WERI-Rb-1 (cell line): ENCODE results near the gene CENPP.

ENCODE experiments used
- DNase-seq: peaks from one replicate; pipeline ENCODE4 v3.0.0-alpha.2; 2020
- H3K27ac ChIP-seq: fragments of 250-450 bp; sonication (Bioruptor Pico); 2 replicates; pipeline ENCODE4 v1.5.1; 2020; ENCODE audit warnings: mild to moderate bottlenecking, moderate library complexity
- H3K27me3 ChIP-seq: fragments of 250-450 bp; sonication (Bioruptor Pico); 2 replicates; pipeline ENCODE4 v1.5.1; 2021; ENCODE audit warnings: mild to moderate bottlenecking, low read depth, moderate library complexity; ENCODE audit not compliant: insufficient read depth, severe bottlenecking
- H3K36me3 ChIP-seq: fragments of 250-450 bp; sonication (Bioruptor Pico); 2 replicates; pipeline ENCODE4 v1.5.1; 2020; ENCODE audit warnings: mild to moderate bottlenecking, moderate library complexity
- H3K4me3 ChIP-seq: 2 replicates; pipeline ENCODE4 v1.5.1; 2011; ENCODE audit warnings: low read depth, mild to moderate bottlenecking, control low read depth, low read length
- H3K9me3 ChIP-seq: fragments of 250-450 bp; sonication (Bioruptor Pico); 2 replicates; pipeline ENCODE4 v1.5.1; 2021; ENCODE audit warnings: mild to moderate bottlenecking, moderate library complexity; ENCODE audit not compliant: severe bottlenecking
- TF ChIP-seq, protein P1 (sequence below): IDR thresholded peaks from 2 replicates; pipeline ENCODE4 v1.5.1; 2011; ENCODE audit warnings: low read depth, mild to moderate bottlenecking, control low read depth, inconsistent platforms, low read length

Gene CENPP

DNA sequence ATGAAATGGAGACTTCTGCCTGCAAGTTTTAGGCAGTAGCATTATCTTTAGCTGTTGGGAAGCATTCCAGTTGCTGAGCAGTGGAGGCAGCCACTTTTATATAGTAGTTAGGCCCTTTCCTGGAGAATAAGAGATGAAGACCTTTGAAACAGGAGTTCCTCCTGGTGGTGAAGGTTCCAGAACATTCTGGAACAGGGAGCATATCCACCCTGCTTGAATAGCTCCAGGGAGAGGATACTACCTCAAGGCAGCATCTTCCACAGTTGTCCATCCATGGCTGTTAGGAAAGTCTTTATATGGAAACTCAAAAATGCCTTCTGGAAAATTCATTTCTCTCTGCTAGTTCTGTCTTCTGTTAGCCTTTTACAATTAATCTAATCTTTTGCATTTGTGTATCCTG is 153.6 kb downstream of the CENPP start:
- H3K27me3 ChIP-seq: no peaks in the 10 kb centered on the region
- TF ChIP-seq, protein P1, sequence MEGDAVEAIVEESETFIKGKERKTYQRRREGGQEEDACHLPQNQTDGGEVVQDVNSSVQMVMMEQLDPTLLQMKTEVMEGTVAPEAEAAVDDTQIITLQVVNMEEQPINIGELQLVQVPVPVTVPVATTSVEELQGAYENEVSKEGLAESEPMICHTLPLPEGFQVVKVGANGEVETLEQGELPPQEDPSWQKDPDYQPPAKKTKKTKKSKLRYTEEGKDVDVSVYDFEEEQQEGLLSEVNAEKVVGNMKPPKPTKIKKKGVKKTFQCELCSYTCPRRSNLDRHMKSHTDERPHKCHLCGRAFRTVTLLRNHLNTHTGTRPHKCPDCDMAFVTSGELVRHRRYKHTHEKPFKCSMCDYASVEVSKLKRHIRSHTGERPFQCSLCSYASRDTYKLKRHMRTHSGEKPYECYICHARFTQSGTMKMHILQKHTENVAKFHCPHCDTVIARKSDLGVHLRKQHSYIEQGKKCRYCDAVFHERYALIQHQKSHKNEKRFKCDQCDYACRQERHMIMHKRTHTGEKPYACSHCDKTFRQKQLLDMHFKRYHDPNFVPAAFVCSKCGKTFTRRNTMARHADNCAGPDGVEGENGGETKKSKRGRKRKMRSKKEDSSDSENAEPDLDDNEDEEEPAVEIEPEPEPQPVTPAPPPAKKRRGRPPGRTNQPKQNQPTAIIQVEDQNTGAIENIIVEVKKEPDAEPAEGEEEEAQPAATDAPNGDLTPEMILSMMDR: no peak
- no peak for DNase-seq
- H3K4me3 ChIP-seq: no peak overlapping the region
- H3K27ac ChIP-seq: no peak overlapping the region
- H3K9me3 ChIP-seq: no peaks in the 10 kb centered on the region
- H3K36me3 ChIP-seq: no peaks in the 10 kb centered on the region

DNA sequence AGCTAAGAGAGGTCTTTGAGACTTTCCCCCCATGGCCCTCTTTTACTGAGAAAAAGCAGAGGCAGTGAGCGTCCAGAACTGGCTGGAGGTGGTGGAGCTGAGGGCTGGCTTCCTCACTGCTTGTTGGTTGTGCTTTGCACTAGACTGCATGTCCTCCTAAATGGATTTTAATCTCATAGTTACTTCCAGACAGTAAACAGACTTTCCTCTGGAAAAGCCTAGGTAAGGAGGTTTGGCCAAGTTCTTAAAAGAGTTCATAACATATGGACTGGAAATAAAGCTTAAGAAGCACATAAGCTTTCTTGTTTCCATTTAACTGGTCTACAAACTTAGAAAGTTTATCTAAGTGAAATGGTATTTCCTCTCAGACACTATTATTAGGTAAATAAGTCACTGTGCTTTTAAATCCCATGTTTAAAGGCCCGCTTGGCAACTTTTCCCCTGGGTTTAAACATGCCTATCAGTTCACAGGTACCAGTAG is 154.6 kb downstream of the CENPP start:
- DNase-seq: no peak
- H3K27ac ChIP-seq: no peak overlapping the region

DNA sequence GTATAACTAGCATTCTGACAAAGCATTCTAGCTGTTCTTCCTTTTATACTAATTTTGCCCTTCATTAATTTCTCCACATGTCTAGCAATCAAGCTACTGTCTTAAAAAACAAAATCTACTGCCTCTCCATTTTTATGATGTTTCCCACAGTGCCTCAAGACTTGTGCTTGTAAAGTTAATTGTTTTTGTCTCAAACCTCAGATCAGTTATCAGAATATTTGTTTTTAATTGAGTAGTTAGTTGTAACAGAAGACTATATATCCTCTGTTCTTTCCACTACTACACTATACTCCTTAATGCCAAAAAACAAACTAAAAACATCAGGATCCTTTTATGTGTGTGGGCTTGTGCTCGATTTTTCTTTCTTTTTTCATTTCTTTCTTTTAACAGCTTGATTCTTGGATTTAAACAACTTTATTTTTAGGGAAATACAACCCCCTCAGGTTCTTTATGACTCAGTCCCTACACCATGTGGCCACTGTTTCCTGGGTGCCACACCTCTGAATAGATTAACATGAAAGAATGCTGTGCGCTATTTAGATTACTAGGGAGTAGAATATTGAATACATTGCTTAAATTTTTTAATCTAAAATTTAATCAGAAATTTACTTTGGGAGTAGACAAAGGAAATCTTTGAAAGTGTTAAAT is 155.4 kb downstream of the CENPP start:
- no peak for DNase-seq
- no peaks in the 10 kb centered on the region for H3K9me3 ChIP-seq
- TF ChIP-seq, protein P1: no peak
- H3K27me3 ChIP-seq: no peaks in the 10 kb centered on the region
- H3K36me3 ChIP-seq: no peaks in the 10 kb centered on the region
- no peak overlapping the region for H3K27ac ChIP-seq
- H3K4me3 ChIP-seq: no peak overlapping the region

More for the DNA sequence above, 154.6 kb downstream of the CENPP start:
- no peaks in the 10 kb centered on the region for H3K36me3 ChIP-seq
- H3K4me3 ChIP-seq: no peak overlapping the region
- H3K27me3 ChIP-seq: no peaks in the 10 kb centered on the region
- TF ChIP-seq, protein P1: no peak
- H3K9me3 ChIP-seq: no peaks in the 10 kb centered on the region

DNA sequence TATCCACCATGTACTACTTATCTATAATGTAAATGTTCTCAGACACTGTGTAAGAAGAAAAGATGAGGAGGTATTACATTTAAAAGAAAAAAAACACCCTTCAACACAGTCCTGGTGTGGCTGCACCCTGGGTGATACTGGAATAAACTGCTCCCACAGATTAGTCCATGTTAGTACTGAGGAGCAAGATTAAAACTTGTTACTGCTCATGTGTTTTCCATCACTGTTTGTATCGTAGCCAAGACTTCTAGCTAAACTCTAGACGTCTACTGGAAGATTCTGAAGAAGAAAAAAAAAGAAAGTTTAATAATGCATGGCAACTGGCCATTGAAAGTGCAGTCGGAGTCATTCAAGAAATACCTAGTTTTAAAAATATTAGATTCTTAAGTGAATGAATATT is 156.6 kb downstream of the CENPP start, which contains the start of gene ASPN:
TSS of gene ASPN (minus strand) at position 178 of the 400 bp plus-strand sequence.
- H3K36me3 ChIP-seq: no peaks in the 10 kb centered on the region
- H3K9me3 ChIP-seq: no peaks in the 10 kb centered on the region
- no peak for DNase-seq
- TF ChIP-seq, protein P1: no peak
- no peaks in the 10 kb centered on the region for H3K27me3 ChIP-seq
- no peak within 1 kb of the TSS for H3K4me3 ChIP-seq
- no peak within 1 kb of the TSS for H3K27ac ChIP-seq

DNA sequence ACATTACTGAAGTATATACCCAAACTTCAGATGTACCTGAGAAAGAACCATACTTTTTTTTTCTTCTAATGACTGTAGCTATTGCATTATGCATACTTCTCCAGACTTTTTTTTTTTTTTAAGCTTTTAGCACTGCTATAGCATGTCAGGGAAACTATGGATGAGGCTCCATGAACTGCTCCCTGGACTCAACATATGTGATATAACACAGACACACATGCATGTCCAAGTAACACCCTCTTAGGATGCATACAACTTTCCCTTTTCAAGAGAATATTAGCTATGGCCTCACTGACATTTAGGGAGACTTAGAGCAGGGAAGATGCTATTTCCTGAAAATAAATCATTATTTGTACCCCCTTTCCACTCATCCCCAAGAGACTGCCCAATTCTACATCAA is 157.1 kb downstream of the CENPP start:
- Histone ChIP-seq H3K9me3 (no peaks in the 10 kb centered on the region), H3K4me3 (no peak overlapping the region), H3K36me3 (no peaks in the 10 kb centered on the region), H3K27me3 (no peaks in the 10 kb centered on the region), H3K27ac (no peak overlapping the region)
- TF ChIP-seq, protein P1: no peak
- no peak for DNase-seq
